GM18867 (cell line): ENCODE data around the gene RAB17.

Experiments used
- ATAC-seq: cut with Tn5 transposase; IDR thresholded peaks from one replicate; pipeline ENCODE4 v1.9.1; 2021; ENCODE audit warnings: mild to moderate bottlenecking, moderate library complexity; ENCODE audit not compliant: unreplicated experiment

Gene RAB17

DNA sequence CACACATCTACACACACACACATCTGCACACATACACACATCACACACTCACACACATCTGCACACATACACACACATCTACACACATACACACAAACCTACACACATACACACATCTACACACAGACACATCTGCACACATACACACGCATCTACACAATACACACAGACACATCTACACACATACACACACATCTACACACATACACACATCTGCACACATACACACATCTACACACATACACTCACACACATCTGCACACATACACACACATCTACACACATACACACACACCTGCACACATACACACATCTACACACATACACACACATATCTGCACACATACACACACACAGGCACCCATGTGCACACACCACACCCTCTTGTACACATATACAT lies 24.6 kb downstream of the RAB17 start:
- no peak for ATAC-seq

DNA sequence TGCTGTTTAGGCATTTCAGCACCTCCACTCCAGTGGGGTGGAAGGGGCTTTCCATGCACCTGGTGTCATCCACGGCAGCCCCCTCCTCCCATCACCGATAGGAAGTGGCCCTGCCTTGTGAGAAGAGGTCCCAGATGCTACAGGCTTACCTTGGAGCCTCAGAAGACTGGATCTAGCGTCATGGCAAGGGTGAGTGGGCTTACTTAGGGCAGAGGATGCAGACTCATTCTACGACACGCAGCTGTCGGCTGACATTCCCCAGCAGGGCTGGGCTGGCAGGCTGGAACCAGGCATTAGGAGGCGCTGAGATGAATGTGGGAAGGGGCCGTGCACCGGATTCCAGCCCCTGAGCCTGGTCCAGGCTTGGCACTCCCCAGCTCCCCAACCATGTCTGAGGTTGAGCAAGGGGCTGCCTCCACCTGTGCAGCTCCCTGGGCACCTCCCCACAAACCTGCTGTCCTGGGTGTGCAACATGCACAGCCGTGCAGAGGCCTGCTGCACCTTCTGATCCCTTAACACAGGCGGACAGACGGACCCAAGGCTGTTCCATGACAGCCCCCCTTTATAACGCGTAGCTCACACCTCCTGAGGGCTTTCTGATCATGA lies 25.9 kb downstream of the RAB17 start:
- ATAC-seq, result no peak

DNA sequence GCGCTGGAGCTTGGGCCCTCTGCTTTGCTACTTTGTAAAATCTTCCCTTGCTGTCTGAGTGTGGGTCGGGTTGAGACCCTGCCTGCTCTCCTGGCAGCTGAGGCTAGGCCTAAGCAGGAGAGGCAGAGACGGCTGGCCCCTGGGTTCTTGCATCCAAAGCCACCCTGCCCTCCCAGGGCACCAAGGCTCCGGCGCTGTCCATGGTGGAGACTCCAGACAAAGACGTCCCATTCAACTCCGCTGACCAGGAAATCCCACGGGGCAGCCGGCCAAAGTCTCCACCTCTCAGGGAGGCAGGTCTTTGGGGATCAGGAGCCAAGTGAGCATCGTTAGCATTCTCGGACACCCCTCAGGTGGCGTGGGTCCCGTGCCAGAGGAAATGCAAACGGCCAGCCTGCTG lies 26.7 kb downstream of the RAB17 start:
- no peak for ATAC-seq

DNA sequence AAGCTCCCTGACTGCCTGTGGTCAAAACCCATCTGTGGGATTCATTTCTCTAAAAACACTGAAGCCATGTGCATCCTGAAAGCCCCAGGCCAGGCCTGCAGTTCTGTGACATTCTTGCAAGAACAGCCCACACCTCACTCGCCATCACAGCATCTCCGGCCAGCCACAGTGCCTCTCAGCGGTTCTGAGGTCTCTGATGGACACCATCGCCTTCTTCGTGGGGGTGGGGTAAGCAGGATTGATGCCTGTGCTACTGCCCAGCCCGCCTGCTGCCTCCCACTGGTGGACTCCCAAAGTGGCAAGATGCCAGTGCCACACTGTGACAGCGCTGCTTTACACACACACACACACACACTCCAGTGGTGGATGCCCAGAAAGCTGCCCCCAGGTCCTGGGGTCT lies 29.3 kb downstream of the RAB17 start:
- no peak for ATAC-seq

DNA sequence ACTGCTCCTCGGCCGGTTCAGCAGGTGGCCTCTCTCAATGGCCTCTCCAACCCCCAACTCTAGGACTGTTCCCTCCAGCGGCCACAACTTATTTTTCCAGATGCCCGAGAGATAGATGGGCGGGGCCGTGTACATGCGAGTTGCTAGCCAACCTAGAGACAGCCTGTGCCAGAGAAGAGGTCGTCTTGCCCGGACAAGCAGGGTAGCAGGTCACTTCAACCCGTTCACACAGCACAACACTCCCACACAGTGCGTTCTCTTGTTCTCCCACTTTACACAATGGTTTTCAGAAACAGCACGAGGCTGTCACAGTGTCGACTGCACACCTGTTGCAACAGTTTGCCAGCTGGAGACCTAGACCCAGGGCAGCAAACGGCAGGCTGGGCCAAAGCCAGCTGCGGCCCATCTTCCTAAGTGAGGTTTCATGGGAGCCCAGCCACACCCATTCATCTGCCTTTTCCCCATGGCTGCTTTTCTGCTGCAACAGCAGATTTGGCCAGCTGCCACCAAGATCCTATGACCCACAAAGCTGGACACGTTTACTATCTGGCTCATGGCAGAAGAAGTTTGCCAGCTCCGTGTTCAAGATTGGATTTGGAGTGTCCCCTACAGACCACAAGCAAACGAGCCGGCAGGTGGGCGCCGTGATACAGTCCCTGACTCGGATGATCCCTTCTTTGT lies 31.4 kb downstream of the RAB17 start:
- ATAC-seq, result no peak

DNA sequence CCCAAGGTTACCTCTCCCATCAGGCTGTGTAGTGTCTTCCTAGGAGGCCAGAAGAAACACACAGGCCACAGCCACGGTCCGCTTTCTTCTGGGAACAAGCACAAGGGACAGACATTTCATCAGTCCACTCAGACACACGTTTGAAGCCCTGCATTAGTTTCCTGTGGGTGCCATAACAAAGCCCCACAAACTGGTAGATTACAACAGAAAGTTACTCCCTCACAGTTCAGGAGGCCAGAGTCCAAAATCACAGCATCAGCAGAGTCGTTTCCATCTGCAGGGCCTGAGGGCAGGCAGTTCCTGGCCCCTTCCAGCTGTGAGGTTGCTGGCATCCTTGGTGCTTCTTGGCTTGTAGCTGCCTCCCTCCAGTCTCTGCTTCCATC lies 32.9 kb downstream of the RAB17 start:
- ATAC-seq, result peak; percentile 9

DNA sequence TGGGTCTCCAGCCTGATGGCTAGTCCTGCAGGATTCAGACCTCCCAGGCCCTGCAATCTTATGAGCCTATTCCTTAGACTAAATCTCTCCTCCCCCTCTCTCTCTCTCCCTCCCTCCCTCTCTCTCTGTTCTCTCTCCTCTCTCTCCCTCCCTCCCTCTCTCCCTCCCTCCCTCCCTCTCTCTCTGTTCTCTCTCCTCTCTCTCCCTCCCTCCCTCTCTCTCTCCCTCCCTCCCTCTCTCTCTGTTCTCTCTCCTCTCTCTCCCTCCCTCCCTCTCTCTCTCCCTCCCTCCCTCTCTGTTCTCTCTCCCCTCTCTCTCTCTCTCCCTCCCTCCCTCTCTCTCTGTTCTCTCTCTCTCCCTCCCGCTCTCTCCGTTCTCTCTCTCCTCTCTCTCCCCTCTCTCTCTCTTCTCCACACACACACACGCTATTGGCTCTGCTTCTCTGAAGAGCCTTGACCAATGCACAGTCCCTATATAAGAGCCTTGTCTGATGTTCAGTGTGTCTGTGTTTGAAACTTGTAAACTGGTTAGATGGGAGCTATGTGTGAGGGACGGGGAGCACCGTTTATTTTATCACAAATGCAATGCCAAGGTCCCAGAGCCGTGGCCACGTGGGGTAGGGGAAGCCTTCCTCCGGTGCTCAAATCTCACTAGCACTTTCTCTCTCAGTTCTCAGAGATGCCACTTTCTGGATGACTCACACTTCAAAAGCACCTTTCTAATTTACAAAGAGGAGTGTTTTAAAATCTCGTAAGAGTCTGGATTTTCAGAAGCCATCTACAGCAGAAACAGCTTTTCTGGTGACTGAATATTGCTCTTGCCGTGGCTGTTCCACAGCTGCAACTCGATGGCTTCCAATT lies 33.5 kb downstream of the RAB17 start:
- peak; percentile 92 for ATAC-seq

DNA sequence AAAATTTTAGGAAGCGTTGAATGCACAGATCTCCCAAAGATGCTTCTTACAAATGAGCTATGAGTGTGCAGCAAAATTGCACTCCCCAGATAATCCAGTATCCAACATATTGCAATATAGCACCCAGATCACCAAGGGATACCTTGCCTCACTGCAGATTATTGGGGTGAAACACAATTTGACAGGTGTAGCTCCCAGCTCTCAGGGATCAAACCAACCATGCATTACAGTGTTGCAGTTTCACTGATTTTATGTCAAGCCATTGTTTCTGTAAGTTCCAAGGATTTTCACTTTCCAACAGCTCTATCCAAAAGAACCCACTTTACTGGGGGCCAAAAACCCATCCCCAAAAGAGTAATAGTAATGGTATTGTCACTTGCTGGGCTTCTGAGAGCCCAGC lies 35.0 kb downstream of the RAB17 start:
- no peak for ATAC-seq

DNA sequence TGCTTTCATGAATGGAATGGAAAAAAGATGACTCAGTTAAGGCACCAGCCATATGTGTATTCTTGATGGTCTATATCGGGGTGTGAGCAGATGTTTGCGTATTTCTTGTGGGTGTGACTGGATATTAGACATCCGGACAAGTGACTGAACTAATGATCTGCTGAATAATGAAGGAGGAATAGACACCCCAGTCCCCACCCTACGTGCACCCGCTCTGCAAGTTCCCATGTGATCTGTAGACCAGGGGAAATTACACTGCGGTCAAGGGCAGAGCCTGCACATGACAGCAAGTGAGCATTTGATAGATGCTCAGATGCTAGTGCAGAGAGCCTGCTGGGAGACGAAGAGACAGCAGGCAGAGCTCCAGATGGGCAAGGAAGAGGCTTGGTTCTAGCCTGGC lies 36.6 kb downstream of the RAB17 start:
- ATAC-seq, result no peak

DNA sequence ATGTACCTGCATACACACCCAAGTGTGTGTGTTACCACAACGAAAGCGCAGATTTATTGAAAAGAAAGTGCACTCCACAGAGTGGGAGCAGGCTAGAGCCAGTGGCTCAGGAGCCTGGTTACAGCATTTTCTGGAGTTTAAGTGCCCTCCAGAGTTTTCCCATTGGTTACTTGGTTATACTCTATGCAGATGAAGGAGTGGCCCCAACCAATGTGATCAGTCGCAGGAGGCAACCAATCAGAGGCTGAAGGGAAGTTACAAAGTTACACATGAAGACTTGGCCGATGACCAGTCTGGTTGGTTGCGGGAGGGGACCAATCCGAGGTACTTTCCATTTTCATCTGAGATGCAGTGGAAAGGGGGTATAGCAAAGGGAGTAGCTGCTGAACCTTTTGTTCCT lies 37.6 kb downstream of the RAB17 start:
- ATAC-seq, result no peak

DNA sequence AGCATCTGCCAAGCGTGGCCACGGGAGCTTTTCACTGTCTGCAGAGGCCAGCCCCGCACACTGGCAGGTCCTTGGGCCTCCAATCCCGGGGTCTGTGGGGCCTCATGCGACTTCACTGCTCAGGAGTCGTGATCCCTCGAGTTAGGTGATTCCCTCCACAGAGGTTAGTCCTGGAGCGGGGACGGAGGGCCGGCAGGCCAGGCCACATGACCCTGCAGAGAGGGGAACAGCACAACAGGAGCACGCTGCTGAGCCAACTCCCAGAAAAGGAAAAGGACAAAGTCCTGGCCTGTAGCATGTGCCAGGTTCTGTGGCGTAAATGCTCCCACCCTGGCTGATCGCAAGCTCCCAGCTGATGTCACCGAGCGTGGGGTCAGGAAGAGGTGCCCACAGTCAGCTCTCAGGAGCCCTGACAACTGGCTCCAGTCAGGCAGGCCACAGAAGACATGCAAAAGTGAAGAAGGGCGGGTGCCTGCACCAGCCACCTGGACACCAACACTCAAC lies 39.4 kb downstream of the RAB17 start:
- ATAC-seq, result no peak

DNA sequence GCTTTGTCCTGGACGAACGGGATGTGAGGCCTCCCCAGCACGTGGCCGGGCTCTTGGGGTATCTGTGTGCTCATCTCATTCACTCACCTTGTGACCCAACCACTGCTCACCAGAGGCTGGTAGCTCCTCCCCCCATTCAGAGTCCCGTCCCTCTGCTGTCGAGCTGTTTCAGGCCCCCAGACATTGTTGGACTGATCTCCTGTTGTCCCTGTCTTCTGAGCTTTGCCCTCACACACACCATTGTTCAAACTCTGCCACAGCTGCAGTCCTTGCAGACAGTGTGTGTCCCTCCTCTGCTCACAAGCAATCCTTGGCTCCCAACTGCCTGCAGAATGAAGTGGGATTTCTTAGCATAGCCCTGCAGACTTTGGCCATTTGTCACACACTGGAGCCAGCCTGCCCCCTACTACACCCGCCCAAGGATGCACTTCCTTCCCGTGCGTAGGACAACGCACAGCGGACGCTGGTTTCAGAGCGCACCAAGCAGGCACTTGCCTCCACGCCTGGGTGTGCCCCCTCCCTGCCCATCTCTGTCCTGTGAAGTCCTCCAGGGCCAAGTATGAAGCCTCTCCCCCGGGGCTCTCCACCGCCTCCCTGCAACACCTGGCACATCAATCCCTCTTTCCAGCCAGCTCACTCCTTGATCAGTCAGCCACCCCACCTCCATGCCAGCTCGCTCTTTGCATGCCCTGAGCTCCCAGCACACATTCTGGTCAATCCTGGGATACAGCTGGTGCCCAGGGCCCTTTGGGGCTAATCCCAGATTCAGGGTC lies 40.7 kb downstream of the RAB17 start:
- no peak for ATAC-seq

DNA sequence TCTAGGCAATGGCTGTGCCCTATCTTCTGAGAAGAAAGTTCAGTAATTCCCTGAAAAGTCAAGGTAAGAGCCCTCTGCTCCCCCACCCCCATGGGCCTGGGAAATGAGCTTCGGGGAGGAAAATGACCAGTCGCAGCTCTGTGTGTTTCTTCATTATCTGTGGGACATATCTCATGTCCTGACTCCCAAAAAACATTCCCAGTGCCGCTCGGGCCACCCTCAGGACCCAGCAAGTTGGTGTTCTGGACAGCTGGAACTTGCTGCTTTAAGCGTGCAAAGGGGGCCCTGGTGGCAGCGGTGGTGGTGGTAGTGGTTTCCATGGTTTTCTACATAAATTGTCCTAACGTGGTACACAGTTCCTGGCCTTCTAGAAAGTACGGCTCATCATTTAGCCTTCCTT lies 41.3 kb downstream of the RAB17 start:
- ATAC-seq, result no peak

DNA sequence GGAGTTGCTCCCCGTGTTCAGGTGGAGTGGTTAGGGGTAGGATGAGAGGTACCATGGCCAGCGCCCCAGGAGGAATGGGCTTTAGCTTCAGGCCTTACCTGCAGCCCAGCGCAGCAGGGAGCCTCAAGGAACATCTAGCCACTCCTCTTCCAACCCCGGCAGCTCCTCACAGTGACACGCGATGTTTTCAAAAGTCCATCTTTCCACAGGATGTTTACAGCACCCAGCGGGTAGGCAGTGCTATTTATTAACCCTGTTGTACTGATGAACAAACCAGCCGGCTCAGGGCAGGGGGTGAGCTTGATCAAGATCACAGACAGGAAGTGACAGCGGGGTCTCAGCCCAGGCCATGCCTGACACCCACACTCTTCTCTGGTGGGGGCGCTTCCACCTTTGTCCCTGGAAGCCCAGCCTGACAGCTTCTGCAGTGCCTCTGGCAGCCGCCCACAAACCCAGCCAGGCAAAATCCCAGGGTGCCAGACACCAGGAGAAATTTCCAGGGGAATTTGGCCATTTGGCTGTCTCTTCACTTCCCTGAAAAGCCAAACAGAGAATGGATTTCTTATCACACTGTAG lies 42.6 kb downstream of the RAB17 start:
- no peak for ATAC-seq

DNA sequence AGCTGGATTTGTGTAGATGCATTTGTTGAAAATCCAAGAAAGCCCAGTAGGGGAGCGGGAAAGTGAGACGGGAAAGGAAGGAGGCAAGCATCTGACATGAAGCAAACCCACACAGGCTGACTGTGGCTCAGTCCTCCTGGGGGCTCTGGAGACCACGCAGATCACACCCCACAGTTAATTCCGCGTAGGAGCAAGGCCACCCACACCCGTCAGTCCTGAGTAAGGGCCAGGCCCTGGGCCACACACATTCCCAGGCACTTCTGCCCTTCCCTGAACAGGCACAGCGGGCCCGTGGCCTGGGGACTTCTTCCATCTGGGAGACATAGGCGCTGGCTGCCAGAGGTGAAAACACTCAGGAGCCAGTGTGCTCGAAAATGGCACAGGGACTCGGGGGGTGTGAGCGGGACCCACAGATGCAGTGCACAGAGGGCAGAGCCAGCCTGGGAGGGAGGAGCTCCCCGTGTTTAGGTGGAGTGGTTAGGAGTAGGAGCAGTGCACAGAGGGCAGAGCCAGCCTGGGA lies 43.6 kb downstream of the RAB17 start:
- no peak for ATAC-seq

DNA sequence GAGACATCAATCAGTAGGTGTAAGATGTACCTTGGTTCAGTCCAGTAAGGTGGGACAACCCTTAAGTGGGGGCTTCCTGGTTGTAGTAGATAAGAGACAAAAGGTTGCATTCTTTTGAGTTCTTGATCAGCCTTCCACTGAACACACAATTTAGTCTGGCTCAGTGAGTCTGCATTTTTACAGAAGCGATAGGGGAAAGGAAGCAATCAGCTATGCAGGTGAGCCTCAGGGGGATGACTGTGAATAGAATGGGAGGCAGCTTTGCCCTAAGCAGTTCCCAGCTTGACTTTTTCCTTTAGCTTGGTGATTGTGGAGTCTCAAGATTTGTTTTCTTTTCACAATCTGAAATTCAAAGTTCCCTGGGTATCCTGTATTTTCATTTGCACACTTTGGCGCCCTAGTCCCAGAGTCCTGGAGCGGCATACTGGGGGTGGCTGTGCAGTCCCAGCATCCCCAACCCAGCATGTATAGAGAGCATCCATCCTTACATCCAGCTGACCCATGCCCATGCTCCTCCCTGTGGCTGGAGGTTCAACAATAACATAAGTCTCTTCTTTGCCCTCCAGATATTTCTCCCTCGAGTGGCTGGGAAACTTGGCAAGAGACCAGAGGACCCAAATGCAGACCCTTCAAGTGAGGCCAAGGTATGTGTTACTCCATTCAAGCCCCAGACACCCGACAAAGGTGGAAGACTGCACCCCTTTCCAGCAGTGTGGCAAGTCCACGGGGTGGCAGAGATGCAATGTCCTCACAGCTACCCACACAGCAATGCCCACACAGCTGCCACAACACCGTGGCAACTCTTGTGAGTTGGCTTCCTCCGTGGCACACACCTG lies 44.3 kb downstream of the RAB17 start:
- ATAC-seq, result no peak

DNA sequence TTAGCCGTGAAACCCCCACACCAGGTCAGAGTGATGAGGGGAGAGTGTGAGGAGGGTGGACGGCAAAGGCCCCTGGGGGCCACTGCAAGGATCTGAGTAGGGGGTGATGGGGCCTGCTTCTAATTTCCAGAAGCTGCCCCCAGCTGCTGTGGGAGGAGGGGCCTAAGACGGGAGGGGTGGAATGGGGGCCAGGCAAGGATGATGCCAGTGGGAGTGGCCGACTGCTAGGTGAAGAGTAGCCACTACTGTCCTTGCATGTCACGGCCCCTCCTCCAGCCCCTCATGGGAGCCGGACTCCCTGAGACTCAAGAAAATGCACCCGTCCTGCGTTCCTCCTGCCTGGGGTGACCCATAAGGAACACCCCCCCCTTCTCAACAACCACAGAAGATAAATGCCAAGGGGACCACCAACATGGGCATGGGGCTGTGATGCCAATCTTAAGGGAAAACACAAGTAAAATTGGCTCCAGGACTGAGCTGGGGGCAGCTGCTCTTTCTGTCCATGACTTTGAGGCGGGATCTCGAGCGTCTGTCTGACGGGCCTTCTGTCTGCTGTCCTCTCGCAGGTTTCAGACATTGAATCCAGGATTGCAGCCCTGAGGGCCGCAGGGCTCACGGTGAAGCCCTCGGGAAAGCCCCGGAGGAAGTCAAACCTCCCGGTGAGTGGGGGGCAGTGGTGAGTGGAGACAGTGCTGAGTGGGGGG lies 48.4 kb downstream of the RAB17 start:
- ATAC-seq, result no peak

DNA sequence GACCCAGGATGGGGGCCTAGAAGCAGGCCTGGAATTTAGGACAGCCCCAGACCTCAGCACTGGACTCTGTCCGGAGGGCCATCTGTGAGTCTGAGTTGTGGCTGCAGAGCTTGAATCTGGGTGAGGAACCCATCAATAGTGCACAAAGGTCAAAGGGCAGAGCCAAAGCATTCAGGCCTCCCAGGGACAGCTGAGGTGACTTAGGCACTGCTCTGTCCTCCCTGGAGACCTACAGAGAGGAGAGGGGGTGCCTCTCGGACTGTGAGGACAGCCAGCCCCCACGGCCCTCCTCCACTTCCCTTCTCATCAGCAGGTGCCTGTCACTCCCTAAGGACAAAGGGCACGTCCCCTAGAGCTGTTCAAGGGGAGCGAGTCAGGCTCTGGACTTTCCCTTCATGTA lies 49.3 kb downstream of the RAB17 start:
- ATAC-seq, result no peak

DNA sequence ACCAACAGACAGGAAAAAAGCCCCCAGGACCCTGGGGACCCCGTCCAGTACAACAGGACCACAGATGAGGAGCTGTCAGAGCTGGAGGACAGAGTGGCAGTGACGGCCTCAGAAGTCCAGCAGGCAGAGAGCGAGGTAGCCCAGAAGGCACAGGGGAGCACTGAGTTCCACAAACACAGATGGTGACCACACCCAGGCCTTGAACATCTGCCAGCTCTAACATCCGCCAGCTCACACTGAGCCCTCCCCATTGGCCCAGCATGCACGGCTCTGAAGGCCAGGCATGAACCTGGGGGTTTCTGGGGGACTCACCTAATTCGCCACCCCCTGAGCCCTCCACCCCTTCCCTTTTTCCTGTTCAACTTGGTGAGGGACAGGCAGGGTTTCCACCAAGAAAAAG lies 49.7 kb downstream of the RAB17 start:
- no peak for ATAC-seq
